ENCODE results near the gene LEKR1.

The LEKR1 gene

GRCh38 chr3:157059181-157059580 lies 233.0 kb downstream of the LEKR1 start:
- WGBS, 2 donors (ENCODE audit: extremely low coverage in 2 of 2, insufficient read length in 2 of 2, insufficient replicate concordance in 1 of 2): no CpG with 5 or more reads among the region's 1 CpG
- Histone ChIP-seq H2AK5ac (ENCODE audit: low read depth, low read length) (no peak overlapping the region), H3K36me3 (replicated peaks in 1 of 2; ENCODE audit: control insufficient read depth in 2 of 2, insufficient read depth in 2 of 2, low read length in 2 of 2) (no peaks in the 10 kb centered on the region)

GRCh38 chr3:157059661-157060060 lies 233.5 kb downstream of the LEKR1 start:
- H3K79me1 ChIP-seq (ENCODE audit: low read depth, low read length): no peaks in the 10 kb centered on the region
- H3K9ac ChIP-seq (ENCODE audit: low read depth, low read length, poor library complexity): no peak overlapping the region
- no peak overlapping the region for H2BK5ac ChIP-seq (ENCODE audit: low read length)
- H2BK12ac ChIP-seq (ENCODE audit: low read length): no peak overlapping the region
- H2AFZ ChIP-seq (ENCODE audit: low read length): no peak overlapping the region
- peaks cover 0 to 3% of the 10 kb centered on the region in 2 donors for H3K4me1 ChIP-seq (ENCODE audit: control insufficient read depth in 2 of 2, insufficient read depth in 1 of 2, low read depth in 1 of 2, low read length in 2 of 2)
- no peaks in the 10 kb centered on the region for H3K9me3 ChIP-seq (replicated peaks in 1 of 2; ENCODE audit: control insufficient read depth in 2 of 2, insufficient read depth in 1 of 2, low read depth in 1 of 2, low read length in 2 of 2)
- no peak overlapping the region for H3K23ac ChIP-seq (ENCODE audit: low read depth, low read length, poor library complexity)
- no peak overlapping the region for H3K4me2 ChIP-seq (ENCODE audit: insufficient read depth, low read length, poor library complexity, severe bottlenecking)
- no peak overlapping the region for H3K14ac ChIP-seq (ENCODE audit: low read length)
- no peak overlapping the region for H3K4ac ChIP-seq (ENCODE audit: low read length)
- H3K4me3 ChIP-seq (ENCODE audit: low read length in 2 of 2): no peak overlapping the region
- no peak overlapping the region for H3K18ac ChIP-seq (ENCODE audit: low read length)
- peaks cover 0 to 22% (median 0%) of the 10 kb centered on the region in 3 experiments for H3K27me3 ChIP-seq (ENCODE audit: control insufficient read depth in 3 of 3, insufficient read depth in 3 of 3, low read depth in 1 of 3, low read length in 3 of 3)
- H4K8ac ChIP-seq (ENCODE audit: low read depth, low read length): no peak overlapping the region
- no peak overlapping the region for H3K27ac ChIP-seq (replicated peaks; ENCODE audit: low read length)
- no peak overlapping the region for H2BK15ac ChIP-seq (ENCODE audit: low read length)
- H2AK5ac ChIP-seq (ENCODE audit: low read depth, low read length): no peak overlapping the region
- no peak overlapping the region for H4K91ac ChIP-seq (ENCODE audit: low read depth, low read length, poor library complexity)
- DNase-seq (ENCODE audit: low spot score): no peak
- no peaks in the 10 kb centered on the region for H3K36me3 ChIP-seq (replicated peaks in 1 of 2; ENCODE audit: control insufficient read depth in 2 of 2, insufficient read depth in 2 of 2, low read length in 2 of 2)
- H2BK120ac ChIP-seq (ENCODE audit: low read depth, low read length): no peak overlapping the region

More at GRCh38 chr3:157059181-157059580, 233.0 kb downstream of the LEKR1 start:
- Histone ChIP-seq H3K4ac (ENCODE audit: low read length) (no peak overlapping the region), H2BK5ac (ENCODE audit: low read length) (no peak overlapping the region), H3K9ac (ENCODE audit: low read depth, low read length, poor library complexity) (no peak overlapping the region), H2BK120ac (ENCODE audit: low read depth, low read length) (no peak overlapping the region), H2AFZ (ENCODE audit: low read length) (no peak overlapping the region), H2BK12ac (ENCODE audit: low read length) (no peak overlapping the region), H2BK15ac (ENCODE audit: low read length) (no peak overlapping the region), H3K4me3 (ENCODE audit: low read length in 2 of 2) (no peak overlapping the region), H3K27ac (replicated peaks; ENCODE audit: low read length) (no peak overlapping the region), H3K9me3 (replicated peaks in 1 of 2; ENCODE audit: control insufficient read depth in 2 of 2, insufficient read depth in 1 of 2, low read depth in 1 of 2, low read length in 2 of 2) (no peaks in the 10 kb centered on the region), H4K91ac (ENCODE audit: low read depth, low read length, poor library complexity) (no peak overlapping the region), H3K4me1 (ENCODE audit: control insufficient read depth in 2 of 2, insufficient read depth in 1 of 2, low read depth in 1 of 2, low read length in 2 of 2) (no peaks in the 10 kb centered on the region), H3K27me3 (ENCODE audit: control insufficient read depth in 3 of 3, insufficient read depth in 3 of 3, low read depth in 1 of 3, low read length in 3 of 3) (peaks cover 0 to 18% (median 0%) of the 10 kb centered on the region in 3 experiments), H3K79me1 (ENCODE audit: low read depth, low read length) (no peaks in the 10 kb centered on the region), H4K8ac (ENCODE audit: low read depth, low read length) (no peak overlapping the region), H3K4me2 (ENCODE audit: insufficient read depth, low read length, poor library complexity, severe bottlenecking) (no peak overlapping the region), H3K23ac (ENCODE audit: low read depth, low read length, poor library complexity) (no peak overlapping the region), H3K18ac (ENCODE audit: low read length) (no peak overlapping the region), H3K14ac (ENCODE audit: low read length) (no peak overlapping the region)
- no peak for DNase-seq (ENCODE audit: low spot score)

- Histone ChIP-seq H3K23ac (ENCODE audit: low read depth, low read length, poor library complexity) (no peak overlapping the region), H3K4me3 (ENCODE audit: low read length in 2 of 2) (no peak overlapping the region), H2BK5ac (ENCODE audit: low read length) (no peak overlapping the region), H2BK12ac (ENCODE audit: low read length) (no peak overlapping the region), H4K8ac (ENCODE audit: low read depth, low read length) (no peak overlapping the region), H3K27ac (replicated peaks; ENCODE audit: low read length) (no peak overlapping the region), H3K9ac (ENCODE audit: low read depth, low read length, poor library complexity) (no peak overlapping the region), H3K4ac (ENCODE audit: low read length) (no peak overlapping the region), H2BK15ac (ENCODE audit: low read length) (no peak overlapping the region), H3K9me3 (replicated peaks in 1 of 2; ENCODE audit: control insufficient read depth in 2 of 2, insufficient read depth in 1 of 2, low read depth in 1 of 2, low read length in 2 of 2) (no peaks in the 10 kb centered on the region), H2AK5ac (ENCODE audit: low read depth, low read length) (no peak overlapping the region), H3K4me2 (ENCODE audit: insufficient read depth, low read length, poor library complexity, severe bottlenecking) (no peak overlapping the region), H3K79me1 (ENCODE audit: low read depth, low read length) (no peaks in the 10 kb centered on the region), H3K18ac (ENCODE audit: low read length) (no peak overlapping the region), H4K91ac (ENCODE audit: low read depth, low read length, poor library complexity) (no peak overlapping the region), H3K27me3 (ENCODE audit: control insufficient read depth in 3 of 3, insufficient read depth in 3 of 3, low read depth in 1 of 3, low read length in 3 of 3) (peaks cover 0 to 34% (median 0%) of the 10 kb centered on the region in 3 experiments), H3K4me1 (ENCODE audit: control insufficient read depth in 2 of 2, insufficient read depth in 1 of 2, low read depth in 1 of 2, low read length in 2 of 2) (peaks cover 2 to 8% of the 10 kb centered on the region in 2 donors), H2AFZ (ENCODE audit: low read length) (no peak overlapping the region), H3K36me3 (replicated peaks in 1 of 2; ENCODE audit: control insufficient read depth in 2 of 2, insufficient read depth in 2 of 2, low read length in 2 of 2) (no peaks in the 10 kb centered on the region), H3K14ac (ENCODE audit: low read length) (no peak overlapping the region), H2BK120ac (ENCODE audit: low read depth, low read length) (no peak overlapping the region)
- no peak for DNase-seq (ENCODE audit: low spot score)
- no CpG with 5 or more reads among the region's 1 CpG for WGBS, 2 donors (ENCODE audit: extremely low coverage in 2 of 2, insufficient read length in 2 of 2, insufficient replicate concordance in 1 of 2)
These were observed 235.1 kb downstream of the LEKR1 start for GRCh38 chr3:157061265-157061664.

- Histone ChIP-seq H3K14ac (ENCODE audit: low read length) (no peak overlapping the region), H3K4me2 (ENCODE audit: insufficient read depth, low read length, poor library complexity, severe bottlenecking) (no peak overlapping the region), H3K9ac (ENCODE audit: low read depth, low read length, poor library complexity) (no peak overlapping the region), H3K23ac (ENCODE audit: low read depth, low read length, poor library complexity) (no peak overlapping the region), H3K18ac (ENCODE audit: low read length) (no peak overlapping the region), H2BK12ac (ENCODE audit: low read length) (no peak overlapping the region), H4K8ac (ENCODE audit: low read depth, low read length) (no peak overlapping the region), H2AK5ac (ENCODE audit: low read depth, low read length) (no peak overlapping the region), H3K4me3 (ENCODE audit: low read length in 2 of 2) (no peak overlapping the region), H2BK120ac (ENCODE audit: low read depth, low read length) (no peak overlapping the region), H3K27me3 (ENCODE audit: control insufficient read depth in 3 of 3, insufficient read depth in 3 of 3, low read depth in 1 of 3, low read length in 3 of 3) (peaks cover 0 to 56% (median 0%) of the 10 kb centered on the region in 3 experiments), H3K36me3 (replicated peaks in 1 of 2; ENCODE audit: control insufficient read depth in 2 of 2, insufficient read depth in 2 of 2, low read length in 2 of 2) (no peaks in the 10 kb centered on the region), H2BK5ac (ENCODE audit: low read length) (no peak overlapping the region), H3K4me1 (ENCODE audit: control insufficient read depth in 2 of 2, insufficient read depth in 1 of 2, low read depth in 1 of 2, low read length in 2 of 2) (peaks cover 2 to 8% of the 10 kb centered on the region in 2 donors), H3K27ac (replicated peaks; ENCODE audit: low read length) (no peak overlapping the region), H3K79me1 (ENCODE audit: low read depth, low read length) (no peaks in the 10 kb centered on the region), H3K4ac (ENCODE audit: low read length) (no peak overlapping the region), H3K9me3 (replicated peaks in 1 of 2; ENCODE audit: control insufficient read depth in 2 of 2, insufficient read depth in 1 of 2, low read depth in 1 of 2, low read length in 2 of 2) (no peaks in the 10 kb centered on the region), H4K91ac (ENCODE audit: low read depth, low read length, poor library complexity) (no peak overlapping the region), H2AFZ (ENCODE audit: low read length) (no peak overlapping the region), H2BK15ac (ENCODE audit: low read length) (no peak overlapping the region)
- no peak for DNase-seq (ENCODE audit: low spot score)
- WGBS, 2 donors (ENCODE audit: extremely low coverage in 2 of 2, insufficient read length in 2 of 2, insufficient replicate concordance in 1 of 2): no CpG with 5 or more reads among the region's 5 CpGs
These were observed 237.3 kb downstream of the LEKR1 start for GRCh38 chr3:157063469-157063868.
